CD4-positive, alpha-beta memory T cell (primary cell): ENCODE results near the gene INPP5A. TPM values are rescaled to one million over a fixed set of nuclear protein-coding genes. Genes with fewer than 3 reads are reported as not detected.

ENCODE experiments used
- CTCF ChIA-PET: fragments of 350-600 bp; sonication (Branson Sonifier 250); formaldehyde crosslinking; loops from one replicate; lab custom pipeline; 2021; ENCODE audit warnings: inconsistent platforms; ENCODE audit not compliant: partially characterized antibody; lab: Charles Lee
- POLR2A ChIA-PET: fragments of 350-600 bp; sonication (Branson Sonifier 250); formaldehyde crosslinking; loops from one replicate; lab custom pipeline; 2021; ENCODE audit not compliant: partially characterized antibody; lab: Charles Lee
- DNase-seq, 5 donors: peaks; one replicate each; pipeline versions ENCODE4 v3.0.0 to v3.0.0-alpha.2; 2020 to 2022; ENCODE audit warnings: mixed read lengths in 1 of 5
- H3K27ac ChIP-seq: one replicate; pipeline ENCODE4 v1.7.0; 2013; ENCODE audit warnings: low read depth, low read length
- H3K27me3 ChIP-seq: 2 replicates; pipeline ENCODE4 v1.7.0; 2013; ENCODE audit warnings: mild to moderate bottlenecking, low read length, moderate library complexity; ENCODE audit not compliant: insufficient read depth
- H3K36me3 ChIP-seq: 2 replicates; pipeline ENCODE4 v1.7.0; 2013; ENCODE audit warnings: mild to moderate bottlenecking, low read length, moderate library complexity; ENCODE audit not compliant: insufficient read depth
- H3K4me1 ChIP-seq: 2 replicates; pipeline ENCODE4 v1.7.0; 2013; ENCODE audit warnings: mild to moderate bottlenecking, low read length, moderate library complexity; ENCODE audit not compliant: insufficient read depth
- H3K4me3 ChIP-seq, 2 donors: one replicate each; pipeline ENCODE4 v1.7.0; 2013; ENCODE audit warnings: low read length in 2 of 2, mild to moderate bottlenecking in 1 of 2
- H3K9me3 ChIP-seq, 2 donors: one replicate each; pipeline ENCODE4 v1.7.0; 2013; ENCODE audit warnings: low read length in 2 of 2, control low read depth in 1 of 2; ENCODE audit not compliant: control insufficient read depth in 1 of 2
- H3K27ac Mint-ChIP-seq, 7 donors: one replicate each; pipeline ENCODE4 v1.8.0; 2020 to 2021; ENCODE audit warnings: mixed read lengths in 7 of 7, mild to moderate bottlenecking in 6 of 7, inconsistent platforms in 3 of 7, moderate library complexity in 3 of 7
- H3K27me3 Mint-ChIP-seq, 2 donors: one replicate each; pipeline ENCODE4 v1.8.0; 2020 to 2021; ENCODE audit warnings: mixed read lengths in 2 of 2
- H3K36me3 Mint-ChIP-seq, 2 donors: one replicate each; pipeline ENCODE4 v1.8.0; 2020 to 2021; ENCODE audit warnings: mixed read lengths in 2 of 2, inconsistent platforms in 1 of 2, mild to moderate bottlenecking in 1 of 2
- H3K4me1 Mint-ChIP-seq, 4 donors: one replicate each; pipeline ENCODE4 v1.8.0; 2020 to 2021; ENCODE audit warnings: mixed read lengths in 4 of 4, mild to moderate bottlenecking in 1 of 4
- H3K4me3 Mint-ChIP-seq, 8 donors: one replicate each; pipeline ENCODE4 v1.8.0; 2020 to 2021; ENCODE audit warnings: mixed read lengths in 8 of 8, mild to moderate bottlenecking in 7 of 8, moderate library complexity in 6 of 8, inconsistent platforms in 3 of 8
- H3K9me3 Mint-ChIP-seq, 8 donors: one replicate each; pipeline ENCODE4 v1.8.0; 2020 to 2021; ENCODE audit warnings: mixed read lengths in 8 of 8, mild to moderate bottlenecking in 5 of 8, inconsistent platforms in 3 of 8, moderate library complexity in 1 of 8
- intact Hi-C: fragments of 100-400 bp; cut with micrococcal nuclease; formaldehyde crosslinking; loops from one replicate; pipeline ENCODE4 v1.15.1; 2023
- polyA plus RNA-seq, 2 donors: library from polyadenylated mRNA; unstranded; fragments of 300-500 nt; fragmentation: Illumina TruSeq; gene quantifications; one replicate each; pipeline ENCODE4 v1.2.3, GENCODE V29; 2021
- total RNA-seq, 2 experiments: library from RNA; stranded (reverse); gene quantifications; one replicate each; pipeline ENCODE4 v1.2.3, GENCODE V29; 2021

INPP5A gene
- total and polyA plus RNA-seq, 4 experiments from 2014 or later = 0.61 to 19.3 (median 10.8) TPM

DNA sequence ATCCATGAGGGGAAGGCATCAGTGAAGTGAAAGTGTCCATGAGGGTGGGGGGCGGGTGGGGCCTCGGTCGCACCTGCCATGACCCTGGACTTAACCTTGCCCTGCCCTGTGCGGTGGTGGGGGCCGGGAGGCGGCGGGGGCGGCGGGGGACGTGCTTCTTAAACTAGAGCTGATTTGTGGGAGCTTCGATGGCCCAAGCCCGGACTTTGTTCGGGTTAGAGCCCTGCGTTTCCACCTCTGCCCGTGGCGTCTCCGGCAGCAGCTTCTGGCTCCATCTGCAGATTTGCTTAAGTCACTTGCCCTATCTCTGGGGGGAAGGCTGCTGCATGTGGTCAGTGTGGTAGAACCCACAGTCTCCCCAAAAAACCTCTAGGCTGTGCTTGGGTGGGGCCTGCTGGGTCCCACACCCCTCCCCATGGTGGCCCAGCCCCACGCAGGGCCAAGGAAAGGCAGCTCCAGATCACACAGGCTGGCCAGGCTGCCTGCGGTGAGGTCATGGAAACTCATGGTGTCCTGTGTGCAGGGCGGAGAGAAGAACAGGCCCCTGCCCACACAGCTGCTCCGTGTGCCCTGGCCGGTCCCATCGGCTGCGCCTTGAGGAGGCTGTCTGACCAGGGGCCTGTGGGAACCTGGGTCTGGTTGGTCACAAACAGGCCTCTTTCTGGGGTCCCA lies 93.2 kb downstream of the INPP5A start:
- intact Hi-C loops = no loop called here
- Histone ChIP-seq H3K27me3 (no peaks in the 10 kb centered on the region), H3K27ac (no peak overlapping the region), H3K4me1 (peaks cover 13% of the 10 kb centered on the region), H3K9me3 (no peaks in the 10 kb centered on the region), H3K36me3 (no peaks in the 10 kb centered on the region), H3K4me3 (no peak overlapping the region)
- ChIA-PET CTCF (interaction anchor here (1.0 kb wide), 1 partner anchor 171 kb away, joined by 3 read pairs; no protein-coding TSS in a partner anchor), POLR2A (no interaction called here)
- Mint-ChIP-seq H3K9me3 (no peaks in the 10 kb centered on the region), H3K4me1 (peaks cover 27 to 65% (median 34%) of the 10 kb centered on the region in 4 donors), H3K4me3 (no peak overlapping the region), H3K27ac (no peak overlapping the region), H3K36me3 (no peaks in the 10 kb centered on the region), H3K27me3 (no peaks in the 10 kb centered on the region)
- no peak for DNase-seq

- Mint-ChIP-seq H3K4me3 (no peak overlapping the region), H3K36me3 (no peaks in the 10 kb centered on the region), H3K4me1 (peaks cover 28 to 60% (median 32%) of the 10 kb centered on the region in 4 donors), H3K9me3 (no peaks in the 10 kb centered on the region), H3K27ac (no peak overlapping the region), H3K27me3 (no peaks in the 10 kb centered on the region)
- CTCF ChIA-PET = interaction anchor here (1.0 kb wide), 1 partner anchor 172 kb away, joined by 3 read pairs; no protein-coding TSS in a partner anchor
- H3K36me3 ChIP-seq = no peaks in the 10 kb centered on the region
- no peak overlapping the region for H3K4me3 ChIP-seq
- H3K9me3 ChIP-seq = no peaks in the 10 kb centered on the region
- POLR2A ChIA-PET = no interaction called here
- intact Hi-C loops = no loop called here
- no peak for DNase-seq
- no peaks in the 10 kb centered on the region for H3K27me3 ChIP-seq
- H3K4me1 ChIP-seq = peaks cover 13% of the 10 kb centered on the region
- no peak overlapping the region for H3K27ac ChIP-seq
Observed at GRCh38 chr10:132631338-132631735, 93.8 kb downstream of the INPP5A start.

DNA sequence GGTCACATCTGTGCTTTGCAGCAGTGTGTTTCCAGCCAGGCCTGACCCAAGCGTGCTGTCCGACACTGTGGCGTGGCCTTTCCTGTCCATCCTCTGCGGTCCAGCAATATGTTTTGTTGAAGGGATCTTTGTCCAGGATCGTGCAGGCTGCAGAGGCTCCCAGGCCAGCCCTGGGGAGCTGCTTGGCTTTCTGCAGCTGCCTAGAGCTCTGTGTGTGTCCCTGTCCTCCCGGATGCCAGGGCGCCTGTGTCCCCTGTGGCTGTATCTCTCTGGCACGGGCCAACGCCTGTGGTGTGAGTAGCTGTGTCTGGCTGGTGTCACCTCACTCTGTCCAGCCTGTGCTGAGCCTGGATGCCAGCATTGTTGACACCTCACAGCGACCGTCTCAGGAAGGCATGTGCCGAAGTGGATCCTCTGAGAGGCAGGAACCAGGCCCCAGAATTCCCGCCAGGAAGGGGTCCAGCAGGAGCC lies 94.5 kb downstream of the INPP5A start:
- Histone ChIP-seq H3K4me1 (peaks cover 12% of the 10 kb centered on the region), H3K36me3 (no peaks in the 10 kb centered on the region), H3K9me3 (no peaks in the 10 kb centered on the region), H3K27ac (no peak overlapping the region), H3K4me3 (no peak overlapping the region), H3K27me3 (no peaks in the 10 kb centered on the region)
- Mint-ChIP-seq H3K36me3 (no peaks in the 10 kb centered on the region), H3K27ac (peak overlapping the region in 1 of 7 donors; percentile 42), H3K27me3 (no peaks in the 10 kb centered on the region), H3K9me3 (no peaks in the 10 kb centered on the region), H3K4me3 (no peak overlapping the region), H3K4me1 (peaks cover 28 to 57% (median 30%) of the 10 kb centered on the region in 4 donors)
- CTCF ChIA-PET = interaction anchor here (1.1 to 1.5 kb wide), 3 partner anchors 9 to 23 kb away, joined by 3 to 5 read pairs (median 3); no protein-coding TSS in a partner anchor
- POLR2A ChIA-PET = no interaction called here
- intact Hi-C loops = no loop called here
- peak in 1 of 5 donors; percentile 17 for DNase-seq

DNA sequence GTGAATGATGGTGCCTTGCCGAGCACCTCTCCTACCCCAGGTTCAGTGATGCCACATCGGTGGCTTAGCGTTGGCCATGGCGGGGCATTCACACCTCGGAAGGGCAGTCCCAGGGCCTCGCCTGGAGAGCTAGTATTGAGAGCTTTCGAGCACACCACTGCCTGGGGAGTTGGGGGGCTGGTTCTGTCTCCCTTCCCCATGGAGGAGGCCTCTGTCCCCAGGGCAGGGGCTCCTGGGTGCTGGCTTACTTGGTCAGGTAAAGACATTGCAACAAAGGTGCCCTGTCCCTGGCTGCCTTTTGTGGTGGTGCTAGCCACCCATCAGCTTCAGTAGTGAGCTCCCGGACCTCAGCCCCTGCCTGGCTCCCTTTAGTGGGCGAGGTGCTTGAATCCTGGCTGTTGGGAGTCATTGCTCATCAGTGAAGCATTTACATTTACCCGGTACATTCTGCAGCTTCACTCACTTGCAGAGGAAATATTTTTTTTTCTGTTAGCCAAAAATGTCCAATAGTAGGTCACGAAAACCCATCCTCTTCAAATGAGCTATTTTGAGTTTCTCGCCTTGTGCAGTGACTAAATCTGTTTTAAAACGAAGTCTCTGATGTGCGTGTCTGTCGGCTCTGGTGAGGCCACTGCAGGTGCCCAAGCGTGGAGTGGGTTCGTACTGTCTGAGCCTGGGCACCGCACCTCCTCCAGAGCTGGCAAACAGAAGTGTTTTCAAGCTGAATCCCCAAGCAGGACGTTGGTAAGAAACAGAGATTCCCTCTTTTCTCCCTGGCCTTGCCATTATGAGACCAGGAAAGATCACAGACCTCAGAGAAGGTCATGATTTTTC lies 95.5 kb downstream of the INPP5A start:
- H3K4me1 Mint-ChIP-seq = peaks cover 27 to 54% (median 31%) of the 10 kb centered on the region in 4 donors
- CTCF ChIA-PET = interaction anchor here (1.2 to 2.3 kb wide), 5 partner anchors 8 to 179 kb away, joined by 3 to 15 read pairs (median 5); no protein-coding TSS in a partner anchor
- H3K27ac Mint-ChIP-seq = no peak overlapping the region
- no peak overlapping the region for H3K4me3 Mint-ChIP-seq
- H3K9me3 Mint-ChIP-seq = no peaks in the 10 kb centered on the region
- POLR2A ChIA-PET = no interaction called here
- Histone ChIP-seq H3K4me1 (peaks cover 10% of the 10 kb centered on the region), H3K27me3 (no peaks in the 10 kb centered on the region), H3K9me3 (no peaks in the 10 kb centered on the region), H3K4me3 (no peak overlapping the region), H3K36me3 (no peaks in the 10 kb centered on the region), H3K27ac (no peak overlapping the region)
- no peak for DNase-seq
- intact Hi-C loops = no loop called here
- H3K27me3 Mint-ChIP-seq = no peaks in the 10 kb centered on the region
- H3K36me3 Mint-ChIP-seq = no peaks in the 10 kb centered on the region

- Mint-ChIP-seq H3K27ac (peak overlapping the region in 3 of 7 donors; percentile 8 to 89 (median 46)), H3K9me3 (no peaks in the 10 kb centered on the region), H3K4me3 (peak overlapping the region in 1 of 8 donors; percentile 31), H3K27me3 (no peaks in the 10 kb centered on the region), H3K36me3 (no peaks in the 10 kb centered on the region), H3K4me1 (peaks cover 17 to 45% (median 26%) of the 10 kb centered on the region in 4 donors)
- ChIA-PET POLR2A (no interaction called here), CTCF (interaction anchor here (1.1 to 2.3 kb wide), 3 partner anchors 175 to 247 kb away, joined by 3 to 15 read pairs (median 7); no protein-coding TSS in a partner anchor)
- H3K9me3 ChIP-seq = no peaks in the 10 kb centered on the region
- no peak overlapping the region for H3K27ac ChIP-seq
- intact Hi-C loops = no loop called here
- no peak for DNase-seq
- no peak overlapping the region for H3K4me3 ChIP-seq
- H3K27me3 ChIP-seq = no peaks in the 10 kb centered on the region
- no peaks in the 10 kb centered on the region for H3K36me3 ChIP-seq
- peaks cover 8% of the 10 kb centered on the region for H3K4me1 ChIP-seq
Observed at GRCh38 chr10:132634241-132634946, 96.8 kb downstream of the INPP5A start.

- H3K27ac ChIP-seq = no peak overlapping the region
- CTCF ChIA-PET = interaction anchor here (1.1 to 2.3 kb wide), 4 partner anchors 175 to 247 kb away, joined by 3 to 15 read pairs (median 6); no protein-coding TSS in a partner anchor
- no peaks in the 10 kb centered on the region for H3K27me3 Mint-ChIP-seq
Observed at GRCh38 chr10:132634947-132635271, 97.3 kb downstream of the INPP5A start.

More at GRCh38 chr10:132634947-132635271, 97.3 kb downstream of the INPP5A start:
- Histone ChIP-seq H3K4me1 (peaks cover 8% of the 10 kb centered on the region), H3K4me3 (no peak overlapping the region), H3K36me3 (no peaks in the 10 kb centered on the region), H3K27me3 (no peaks in the 10 kb centered on the region), H3K9me3 (no peaks in the 10 kb centered on the region)
- DNase-seq = no peak
- peak overlapping the region in 1 of 8 donors; percentile 31 for H3K4me3 Mint-ChIP-seq
- peak overlapping the region in 1 of 7 donors; percentile 89 for H3K27ac Mint-ChIP-seq
- H3K4me1 Mint-ChIP-seq = peaks cover 12 to 40% (median 23%) of the 10 kb centered on the region in 4 donors
- no peaks in the 10 kb centered on the region for H3K9me3 Mint-ChIP-seq
- POLR2A ChIA-PET = no interaction called here
- intact Hi-C loops = no loop called here
- H3K36me3 Mint-ChIP-seq = no peaks in the 10 kb centered on the region
